ENCODE results near the gene PVALB. TPM values are rescaled to one million over a fixed set of nuclear protein-coding genes. Genes with fewer than 3 reads are reported as not detected.

PVALB gene
- total RNA-seq, 2 experiments from 2014 or later, result not detected

- TF ChIP-seq CTCF (conservative IDR thresholded peaks at IDR 0.05; ENCODE audit: low read length), result no peak
- no peak for TF ChIP-seq EZH2phosphoT487 (IDR thresholded peaks at IDR 0.05; ENCODE audit: borderline replicate concordance, low read depth, low read length)
- no peak overlapping the region for H3K27ac ChIP-seq (ENCODE audit: low read depth, low read length, poor library complexity, severe bottlenecking)
- no peaks in the 10 kb centered on the region for H3K36me3 ChIP-seq (ENCODE audit: insufficient read depth, low read length)
- intact Hi-C loops (cut with micrococcal nuclease; ENCODE audit: unreplicated experiment), result no loop called here
- BruUV-seq (replicated peaks), result no TSS peak
- H4K20me1 ChIP-seq (ENCODE audit: insufficient read depth, low read length), result no peaks in the 10 kb centered on the region
- ChIA-PET CTCF (ENCODE audit: unreplicated experiment) (no interaction called here), POLR2A (no interaction called here)
- peaks cover 1% of the 10 kb centered on the region for H3K4me1 ChIP-seq (ENCODE audit: insufficient read depth, low read length, poor library complexity, severe bottlenecking)
- no peaks in the 10 kb centered on the region for H3K79me2 ChIP-seq (ENCODE audit: insufficient read depth, low read depth, low read length)
- H3K9me2 ChIP-seq (ENCODE audit: insufficient read depth, low read length), result no peaks in the 10 kb centered on the region
- no peak overlapping the region for H3K4me2 ChIP-seq (ENCODE audit: low read length)
- H3K9me3 ChIP-seq (ENCODE audit: low read length), result peaks cover 7% of the 10 kb centered on the region; the same call in 1 of the 2 replicates
- no peak for DNase-seq (ENCODE audit: low spot score)
- no peak overlapping the region for H2AFZ ChIP-seq (ENCODE audit: low read length)
- no peak overlapping the region for H3K4me3 ChIP-seq (ENCODE audit: low read depth, low read length, poor library complexity, severe bottlenecking)
Observed at GRCh38 chr22:36838119-36839030, 21.5 kb upstream of the PVALB start.

GRCh38 chr22:36835903-36836302 is 19.1 kb upstream of the PVALB start:
- H3K36me3 ChIP-seq (ENCODE audit: insufficient read depth, low read length), result no peaks in the 10 kb centered on the region
- intact Hi-C loops (cut with micrococcal nuclease; ENCODE audit: unreplicated experiment), result no loop called here
- no peaks in the 10 kb centered on the region for H4K20me1 ChIP-seq (ENCODE audit: insufficient read depth, low read length)
- H2AFZ ChIP-seq (ENCODE audit: low read length), result no peak overlapping the region
- TF ChIP-seq CTCF (conservative IDR thresholded peaks at IDR 0.05; ENCODE audit: low read length) (no peak), EZH2phosphoT487 (IDR thresholded peaks at IDR 0.05; ENCODE audit: borderline replicate concordance, low read depth, low read length) (no peak)
- H3K4me2 ChIP-seq (ENCODE audit: low read length), result no peak overlapping the region
- H3K79me2 ChIP-seq (ENCODE audit: insufficient read depth, low read depth, low read length), result no peaks in the 10 kb centered on the region
- BruUV-seq (replicated peaks), result no TSS peak
- peaks cover 10% of the 10 kb centered on the region; the same call in 1 of the 2 replicates for H3K9me3 ChIP-seq (ENCODE audit: low read length)
- no peaks in the 10 kb centered on the region for H3K9me2 ChIP-seq (ENCODE audit: insufficient read depth, low read length)
- peaks cover 10% of the 10 kb centered on the region for H3K4me1 ChIP-seq (ENCODE audit: insufficient read depth, low read length, poor library complexity, severe bottlenecking)
- H3K4me3 ChIP-seq (ENCODE audit: low read depth, low read length, poor library complexity, severe bottlenecking), result no peak overlapping the region
- DNase-seq (ENCODE audit: low spot score), result no peak
- no peak overlapping the region for H3K27ac ChIP-seq (ENCODE audit: low read depth, low read length, poor library complexity, severe bottlenecking)
- ChIA-PET CTCF (ENCODE audit: unreplicated experiment) (no interaction called here), POLR2A (no interaction called here)

GRCh38 chr22:36833073-36833472 is 16.2 kb upstream of the PVALB start:
- Histone ChIP-seq H3K79me2 (ENCODE audit: insufficient read depth, low read depth, low read length) (no peaks in the 10 kb centered on the region), H2AFZ (ENCODE audit: low read length) (no peak overlapping the region), H3K9me3 (ENCODE audit: low read length) (peaks cover 10% of the 10 kb centered on the region; the same call in 1 of the 2 replicates), H3K4me1 (ENCODE audit: insufficient read depth, low read length, poor library complexity, severe bottlenecking) (peaks cover 10% of the 10 kb centered on the region), H4K20me1 (ENCODE audit: insufficient read depth, low read length) (no peaks in the 10 kb centered on the region), H3K4me3 (ENCODE audit: low read depth, low read length, poor library complexity, severe bottlenecking) (no peak overlapping the region), H3K27ac (ENCODE audit: low read depth, low read length, poor library complexity, severe bottlenecking) (no peak overlapping the region), H3K4me2 (ENCODE audit: low read length) (0 out of 2 replicates have a peak overlapping the region, but pooled peaks have one; percentile 17), H3K9me2 (ENCODE audit: insufficient read depth, low read length) (no peaks in the 10 kb centered on the region), H3K36me3 (ENCODE audit: insufficient read depth, low read length) (no peaks in the 10 kb centered on the region)
- BruUV-seq (replicated peaks), result no TSS peak
- CTCF ChIA-PET (ENCODE audit: unreplicated experiment), result no interaction called here
- TF ChIP-seq EZH2phosphoT487 (IDR thresholded peaks at IDR 0.05; ENCODE audit: borderline replicate concordance, low read depth, low read length) (no peak), CTCF (conservative IDR thresholded peaks at IDR 0.05; ENCODE audit: low read length) (no peak)
- intact Hi-C loops (cut with micrococcal nuclease; ENCODE audit: unreplicated experiment), result no loop called here
- POLR2A ChIA-PET, result interaction anchor here (1.0 kb wide), 1 partner anchor 10 kb away, joined by 3 read pairs; no protein-coding TSS in a partner anchor
- peak; percentile 65 for DNase-seq (ENCODE audit: low spot score)

Data from OCI-LY7 (cell line).